22Rv1 (cell line): Measurements from ENCODE around the gene NDUFA13.

Experiments
- CTCF ChIP-seq: fragments of 450-650 bp; IDR thresholded peaks from 2 replicates; pipeline ENCODE4 v1.5.1; 2017; ENCODE audit warnings: mild to moderate bottlenecking
- ZFX ChIP-seq: fragments of 450-650 bp; IDR thresholded peaks from 2 replicates; pipeline ENCODE4 v1.6.1; 2017; ENCODE audit warnings: antibody characterized with exemption, borderline replicate concordance

- TF ChIP-seq CTCF: no peak
- no peak for TF ChIP-seq ZFX
Observed at GRCh38 chr19:19550972-19551852, 35.2 kb downstream of the NDUFA13 start.
